HepG2 (cell line): ENCODE data around the gene TP53BP2. TPM values are rescaled to one million over a fixed set of nuclear protein-coding genes. Genes with fewer than 3 reads are reported as not detected.
A peak's percentile ranks its signal among the peaks of the same experiment; 100 is the strongest.

ENCODE experiments used
- DR1 ChIP-seq: sonication (generic); formaldehyde crosslinking; IDR thresholded peaks from 2 replicates; pipeline ENCODE4 v1.8.0; 2021; ENCODE audit warnings: mild to moderate bottlenecking, missing genetic modification reagents, inconsistent platforms
- KLF13 ChIP-seq: sonication (generic); formaldehyde crosslinking; IDR thresholded peaks from 2 replicates; pipeline ENCODE4 v1.4.0; 2020; ENCODE audit warnings: mild to moderate bottlenecking, missing genetic modification reagents
- MTA1 ChIP-seq: sonication (generic); formaldehyde crosslinking; IDR thresholded peaks from 2 replicates; pipeline ENCODE4 v1.4.0; 2020; ENCODE audit warnings: missing genetic modification reagents, mild to moderate bottlenecking, borderline replicate concordance
- MYNN ChIP-seq: sonication (generic); formaldehyde crosslinking; IDR thresholded peaks from 2 replicates; pipeline ENCODE4 v1.4.0; 2020; ENCODE audit warnings: mild to moderate bottlenecking, low read depth, missing genetic modification reagents
- NCOA2 ChIP-seq: sonication (generic); formaldehyde crosslinking; IDR thresholded peaks from 2 replicates; pipeline ENCODE4 v1.8.0; 2022; ENCODE audit warnings: inconsistent platforms
- NR2F2 ChIP-seq: IDR thresholded peaks from 2 replicates; pipeline ENCODE4 v1.6.1; 2012; ENCODE audit warnings: low read depth, inconsistent platforms, borderline replicate concordance
- NRL ChIP-seq: sonication (generic); formaldehyde crosslinking; IDR thresholded peaks from 2 replicates; pipeline ENCODE4 v1.5.0; 2020; ENCODE audit warnings: missing genetic modification reagents, mild to moderate bottlenecking, moderate library complexity, borderline replicate concordance
- SALL1 ChIP-seq: sonication (generic); formaldehyde crosslinking; IDR thresholded peaks from 2 replicates; pipeline ENCODE4 v1.8.0; 2022; ENCODE audit warnings: mild to moderate bottlenecking, missing genetic modification reagents
- TMF1 ChIP-seq: sonication (generic); formaldehyde crosslinking; IDR thresholded peaks from 2 replicates; pipeline ENCODE4 v1.8.1; 2022; ENCODE audit warnings: low read depth, missing genetic modification reagents
- YY1 ChIP-seq: IDR thresholded peaks from 2 replicates; pipeline ENCODE4 v1.6.1; 2011; ENCODE audit warnings: low read length, low read depth, moderate library complexity, mild to moderate bottlenecking; ENCODE audit not compliant: insufficient read depth, insufficient replicate concordance
- ZNF180 ChIP-seq: sonication (generic); formaldehyde crosslinking; IDR thresholded peaks from 2 replicates; pipeline ENCODE4 v1.4.0; 2020; ENCODE audit warnings: low read depth, missing genetic modification reagents, borderline replicate concordance
- ZNF24 ChIP-seq: fragments of 450-650 bp; IDR thresholded peaks from 2 replicates; pipeline ENCODE4 v1.6.1; 2017; ENCODE audit warnings: antibody characterized with exemption, mild to moderate bottlenecking
- ZNF430 ChIP-seq: sonication (generic); formaldehyde crosslinking; IDR thresholded peaks from 2 replicates; pipeline ENCODE4 v1.9.0; 2021; ENCODE audit warnings: mild to moderate bottlenecking, missing genetic modification reagents
- ZNF552 ChIP-seq: sonication (generic); formaldehyde crosslinking; IDR thresholded peaks from 2 replicates; pipeline ENCODE4 v1.9.0; 2022; ENCODE audit warnings: missing genetic modification reagents, mild to moderate bottlenecking, borderline replicate concordance
- ZNF616 ChIP-seq: sonication (generic); formaldehyde crosslinking; IDR thresholded peaks from 2 replicates; pipeline ENCODE4 v1.5.0; 2020; ENCODE audit warnings: low read depth, mild to moderate bottlenecking, missing genetic modification reagents
- polyA plus RNA-seq, 8 experiments: library from polyadenylated mRNA; depleted of rRNA in 3 of 8; stranded (reverse) in 7 of 8; unstranded in 1 of 8; fragments of >200 nt; fragmentation: Illumina TruSeq in 4 of 8; extraction: Trizol in 4 of 8; gene quantifications; 2 replicates each; pipeline versions ENCODE4 v1.2.1 to v1.2.3, GENCODE V29; 2011 to 2016; ENCODE audit warnings: low read depth in 4 of 8, missing spikeins in 1 of 8, mixed read lengths in 1 of 8; ENCODE audit not compliant: insufficient read depth in 1 of 8
- total RNA-seq, 5 experiments: library from RNA; depleted of rRNA; stranded (reverse); fragments of >200 nt; fragmentation: Illumina TruSeq; extraction: Trizol; gene quantifications; 2 replicates each; pipeline ENCODE4 v1.2.3, GENCODE V29; 2016; ENCODE audit warnings: low read depth in 1 of 5
- TF ChIP-seq, protein P1 (sequence below): sonication (generic); formaldehyde crosslinking; IDR thresholded peaks from 2 replicates; pipeline ENCODE4 v1.4.0; 2020; ENCODE audit warnings: missing genetic modification reagents, borderline replicate concordance
- TF ChIP-seq, protein P2 (sequence below): sonication (generic); formaldehyde crosslinking; IDR thresholded peaks from 2 replicates; pipeline ENCODE4 v1.4.0; 2020; ENCODE audit warnings: missing genetic modification reagents
- TF ChIP-seq, protein P3 (sequence below): sonication (generic); formaldehyde crosslinking; IDR thresholded peaks from 2 replicates; pipeline ENCODE4 v1.8.1; 2023; ENCODE audit warnings: mild to moderate bottlenecking, missing genetic modification reagents, borderline replicate concordance

Gene TP53BP2
- total and polyA plus RNA-seq, 2 of the 13 experiments (the other 11 are each of a cell fraction or from before 2014, with no cell fraction given) = 10.0 to 14.0 TPM

DNA sequence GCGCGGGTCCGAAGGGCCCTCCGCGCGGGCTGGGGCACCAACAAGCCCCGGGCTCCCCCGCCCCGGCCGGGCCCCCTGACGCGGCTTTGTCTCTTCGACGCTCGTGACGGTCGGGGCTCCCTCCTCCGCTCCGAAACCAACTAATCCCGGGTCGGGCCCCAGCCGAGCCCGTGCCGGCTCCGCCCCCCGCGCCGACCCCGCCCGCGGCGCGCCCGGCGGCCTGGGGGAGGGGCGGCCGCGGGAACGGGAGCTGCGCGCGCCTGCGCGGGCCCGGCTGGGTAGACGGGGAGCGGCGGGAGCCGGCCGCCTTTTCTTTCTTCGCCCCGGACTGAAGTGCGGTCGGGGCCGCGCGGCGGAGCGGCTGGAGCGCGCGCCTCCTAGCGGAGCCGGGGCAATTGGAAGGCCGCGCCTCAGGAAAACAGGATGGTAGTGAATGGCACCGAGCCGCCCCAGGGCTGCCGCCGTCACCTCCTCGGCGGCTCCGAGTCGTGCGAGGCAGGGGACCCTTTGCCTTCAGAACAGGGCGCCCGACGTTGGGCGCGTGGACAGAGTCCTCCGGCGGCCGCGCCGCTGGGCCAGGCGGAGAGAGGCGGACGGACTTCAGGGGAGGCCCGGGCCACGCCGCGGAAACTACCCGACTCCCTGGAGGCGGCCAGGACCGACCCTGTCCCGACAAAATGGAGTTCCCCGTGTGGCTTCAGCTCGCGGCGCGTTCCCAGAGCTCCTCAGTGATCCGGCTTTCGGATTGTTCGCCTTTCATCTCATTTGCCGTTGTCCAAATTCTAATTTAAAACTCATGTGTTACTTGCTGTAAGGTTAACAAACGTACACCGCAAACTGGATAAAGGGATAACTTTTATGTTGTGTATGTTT is at the start of gene TP53BP2 (continued):
- TF ChIP-seq ZNF616 (CRISPR knock-in tag) (peak; percentile 55; the same call in 1 of the 2 replicates), YY1 (peak; percentile 80), TMF1 (no peak), KLF13 (CRISPR knock-in tag) (no peak; the same call in 1 of the 2 replicates), NRL (CRISPR knock-in tag) (no peak), ZNF552 (CRISPR knock-in tag) (peak; percentile 41; the same call in 1 of the 2 replicates), ZNF180 (CRISPR knock-in tag) (no peak), SALL1 (CRISPR knock-in tag) (peak; percentile 59), NR2F2 (no peak), ZNF24 (0 out of 2 replicates have a peak, but pooled peaks have one; percentile 28), DR1 (CRISPR knock-in tag) (peak; percentile 28; the same call in 1 of the 2 replicates), ZNF430 (CRISPR knock-in tag) (peak; percentile 75), MTA1 (CRISPR knock-in tag) (0 out of 2 replicates have a peak, but pooled peaks have one; percentile 5), NCOA2 (CRISPR knock-in tag) (no peak), MYNN (CRISPR knock-in tag) (peak; percentile 56; the same call in 1 of the 2 replicates)
- TF ChIP-seq, protein P1, sequence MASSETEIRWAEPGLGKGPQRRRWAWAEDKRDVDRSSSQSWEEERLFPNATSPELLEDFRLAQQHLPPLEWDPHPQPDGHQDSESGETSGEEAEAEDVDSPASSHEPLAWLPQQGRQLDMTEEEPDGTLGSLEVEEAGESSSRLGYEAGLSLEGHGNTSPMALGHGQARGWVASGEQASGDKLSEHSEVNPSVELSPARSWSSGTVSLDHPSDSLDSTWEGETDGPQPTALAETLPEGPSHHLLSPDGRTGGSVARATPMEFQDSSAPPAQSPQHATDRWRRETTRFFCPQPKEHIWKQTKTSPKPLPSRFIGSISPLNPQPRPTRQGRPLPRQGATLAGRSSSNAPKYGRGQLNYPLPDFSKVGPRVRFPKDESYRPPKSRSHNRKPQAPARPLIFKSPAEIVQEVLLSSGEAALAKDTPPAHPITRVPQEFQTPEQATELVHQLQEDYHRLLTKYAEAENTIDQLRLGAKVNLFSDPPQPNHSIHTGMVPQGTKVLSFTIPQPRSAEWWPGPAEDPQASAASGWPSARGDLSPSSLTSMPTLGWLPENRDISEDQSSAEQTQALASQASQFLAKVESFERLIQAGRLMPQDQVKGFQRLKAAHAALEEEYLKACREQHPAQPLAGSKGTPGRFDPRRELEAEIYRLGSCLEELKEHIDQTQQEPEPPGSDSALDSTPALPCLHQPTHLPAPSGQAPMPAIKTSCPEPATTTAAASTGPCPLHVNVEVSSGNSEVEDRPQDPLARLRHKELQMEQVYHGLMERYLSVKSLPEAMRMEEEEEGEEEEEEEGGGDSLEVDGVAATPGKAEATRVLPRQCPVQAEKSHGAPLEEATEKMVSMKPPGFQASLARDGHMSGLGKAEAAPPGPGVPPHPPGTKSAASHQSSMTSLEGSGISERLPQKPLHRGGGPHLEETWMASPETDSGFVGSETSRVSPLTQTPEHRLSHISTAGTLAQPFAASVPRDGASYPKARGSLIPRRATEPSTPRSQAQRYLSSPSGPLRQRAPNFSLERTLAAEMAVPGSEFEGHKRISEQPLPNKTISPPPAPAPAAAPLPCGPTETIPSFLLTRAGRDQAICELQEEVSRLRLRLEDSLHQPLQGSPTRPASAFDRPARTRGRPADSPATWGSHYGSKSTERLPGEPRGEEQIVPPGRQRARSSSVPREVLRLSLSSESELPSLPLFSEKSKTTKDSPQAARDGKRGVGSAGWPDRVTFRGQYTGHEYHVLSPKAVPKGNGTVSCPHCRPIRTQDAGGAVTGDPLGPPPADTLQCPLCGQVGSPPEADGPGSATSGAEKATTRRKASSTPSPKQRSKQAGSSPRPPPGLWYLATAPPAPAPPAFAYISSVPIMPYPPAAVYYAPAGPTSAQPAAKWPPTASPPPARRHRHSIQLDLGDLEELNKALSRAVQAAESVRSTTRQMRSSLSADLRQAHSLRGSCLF (CRISPR knock-in tag) = no peak
- TF ChIP-seq, protein P2, sequence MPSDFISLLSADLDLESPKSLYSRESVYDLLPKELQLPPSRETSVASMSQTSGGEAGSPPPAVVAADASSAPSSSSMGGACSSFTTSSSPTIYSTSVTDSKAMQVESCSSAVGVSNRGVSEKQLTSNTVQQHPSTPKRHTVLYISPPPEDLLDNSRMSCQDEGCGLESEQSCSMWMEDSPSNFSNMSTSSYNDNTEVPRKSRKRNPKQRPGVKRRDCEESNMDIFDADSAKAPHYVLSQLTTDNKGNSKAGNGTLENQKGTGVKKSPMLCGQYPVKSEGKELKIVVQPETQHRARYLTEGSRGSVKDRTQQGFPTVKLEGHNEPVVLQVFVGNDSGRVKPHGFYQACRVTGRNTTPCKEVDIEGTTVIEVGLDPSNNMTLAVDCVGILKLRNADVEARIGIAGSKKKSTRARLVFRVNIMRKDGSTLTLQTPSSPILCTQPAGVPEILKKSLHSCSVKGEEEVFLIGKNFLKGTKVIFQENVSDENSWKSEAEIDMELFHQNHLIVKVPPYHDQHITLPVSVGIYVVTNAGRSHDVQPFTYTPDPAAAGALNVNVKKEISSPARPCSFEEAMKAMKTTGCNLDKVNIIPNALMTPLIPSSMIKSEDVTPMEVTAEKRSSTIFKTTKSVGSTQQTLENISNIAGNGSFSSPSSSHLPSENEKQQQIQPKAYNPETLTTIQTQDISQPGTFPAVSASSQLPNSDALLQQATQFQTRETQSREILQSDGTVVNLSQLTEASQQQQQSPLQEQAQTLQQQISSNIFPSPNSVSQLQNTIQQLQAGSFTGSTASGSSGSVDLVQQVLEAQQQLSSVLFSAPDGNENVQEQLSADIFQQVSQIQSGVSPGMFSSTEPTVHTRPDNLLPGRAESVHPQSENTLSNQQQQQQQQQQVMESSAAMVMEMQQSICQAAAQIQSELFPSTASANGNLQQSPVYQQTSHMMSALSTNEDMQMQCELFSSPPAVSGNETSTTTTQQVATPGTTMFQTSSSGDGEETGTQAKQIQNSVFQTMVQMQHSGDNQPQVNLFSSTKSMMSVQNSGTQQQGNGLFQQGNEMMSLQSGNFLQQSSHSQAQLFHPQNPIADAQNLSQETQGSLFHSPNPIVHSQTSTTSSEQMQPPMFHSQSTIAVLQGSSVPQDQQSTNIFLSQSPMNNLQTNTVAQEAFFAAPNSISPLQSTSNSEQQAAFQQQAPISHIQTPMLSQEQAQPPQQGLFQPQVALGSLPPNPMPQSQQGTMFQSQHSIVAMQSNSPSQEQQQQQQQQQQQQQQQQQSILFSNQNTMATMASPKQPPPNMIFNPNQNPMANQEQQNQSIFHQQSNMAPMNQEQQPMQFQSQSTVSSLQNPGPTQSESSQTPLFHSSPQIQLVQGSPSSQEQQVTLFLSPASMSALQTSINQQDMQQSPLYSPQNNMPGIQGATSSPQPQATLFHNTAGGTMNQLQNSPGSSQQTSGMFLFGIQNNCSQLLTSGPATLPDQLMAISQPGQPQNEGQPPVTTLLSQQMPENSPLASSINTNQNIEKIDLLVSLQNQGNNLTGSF (CRISPR knock-in tag) = peak; percentile 41; the same call in 1 of the 2 replicates
- TF ChIP-seq, protein P3, sequence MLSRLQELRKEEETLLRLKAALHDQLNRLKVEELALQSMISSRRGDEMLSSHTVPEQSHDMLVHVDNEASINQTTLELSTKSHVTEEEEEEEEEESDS (CRISPR knock-in tag) = no peak
